Measurements from ENCODE around the gene SLC26A1. TPM values are rescaled to one million over a fixed set of nuclear protein-coding genes. Genes with fewer than 3 reads are reported as not detected.
A peak's percentile ranks its signal among the peaks of the same experiment; 100 is the strongest.

SLC26A1 gene
- polyA plus RNA-seq, 1 donor from 2014 or later, result 0.12 TPM

- no peak overlapping the region for H2AFZ ChIP-seq (ENCODE audit: low read depth, low read length)
- peaks cover 57% of the 10 kb centered on the region for H3K27me3 ChIP-seq (ENCODE audit: insufficient read depth, low read depth, low read length)
- H3K9me3 ChIP-seq (ENCODE audit: low read length), result peaks cover 4% of the 10 kb centered on the region
- no peaks in the 10 kb centered on the region for H3K9me2 ChIP-seq (ENCODE audit: insufficient read depth, low read length)
- H3K4me2 ChIP-seq (ENCODE audit: low read length), result no peak overlapping the region
- H3K4me3 ChIP-seq (ENCODE audit: low read length), result no peak overlapping the region
- no peaks in the 10 kb centered on the region for H3K79me2 ChIP-seq (replicated peaks; ENCODE audit: insufficient read depth, low read length)
- H3F3A ChIP-seq (ENCODE audit: insufficient read depth, low read length, poor library complexity, severe bottlenecking), result no peaks in the 10 kb centered on the region
- H4K20me1 ChIP-seq (ENCODE audit: insufficient read depth), result no peaks in the 10 kb centered on the region
- H3K9ac ChIP-seq (ENCODE audit: low read length), result no peak overlapping the region
- no peak for TF ChIP-seq EP300 (conservative IDR thresholded peaks at IDR 0.05; ENCODE audit: poor library complexity, severe bottlenecking)
- TF ChIP-seq, protein P1, sequence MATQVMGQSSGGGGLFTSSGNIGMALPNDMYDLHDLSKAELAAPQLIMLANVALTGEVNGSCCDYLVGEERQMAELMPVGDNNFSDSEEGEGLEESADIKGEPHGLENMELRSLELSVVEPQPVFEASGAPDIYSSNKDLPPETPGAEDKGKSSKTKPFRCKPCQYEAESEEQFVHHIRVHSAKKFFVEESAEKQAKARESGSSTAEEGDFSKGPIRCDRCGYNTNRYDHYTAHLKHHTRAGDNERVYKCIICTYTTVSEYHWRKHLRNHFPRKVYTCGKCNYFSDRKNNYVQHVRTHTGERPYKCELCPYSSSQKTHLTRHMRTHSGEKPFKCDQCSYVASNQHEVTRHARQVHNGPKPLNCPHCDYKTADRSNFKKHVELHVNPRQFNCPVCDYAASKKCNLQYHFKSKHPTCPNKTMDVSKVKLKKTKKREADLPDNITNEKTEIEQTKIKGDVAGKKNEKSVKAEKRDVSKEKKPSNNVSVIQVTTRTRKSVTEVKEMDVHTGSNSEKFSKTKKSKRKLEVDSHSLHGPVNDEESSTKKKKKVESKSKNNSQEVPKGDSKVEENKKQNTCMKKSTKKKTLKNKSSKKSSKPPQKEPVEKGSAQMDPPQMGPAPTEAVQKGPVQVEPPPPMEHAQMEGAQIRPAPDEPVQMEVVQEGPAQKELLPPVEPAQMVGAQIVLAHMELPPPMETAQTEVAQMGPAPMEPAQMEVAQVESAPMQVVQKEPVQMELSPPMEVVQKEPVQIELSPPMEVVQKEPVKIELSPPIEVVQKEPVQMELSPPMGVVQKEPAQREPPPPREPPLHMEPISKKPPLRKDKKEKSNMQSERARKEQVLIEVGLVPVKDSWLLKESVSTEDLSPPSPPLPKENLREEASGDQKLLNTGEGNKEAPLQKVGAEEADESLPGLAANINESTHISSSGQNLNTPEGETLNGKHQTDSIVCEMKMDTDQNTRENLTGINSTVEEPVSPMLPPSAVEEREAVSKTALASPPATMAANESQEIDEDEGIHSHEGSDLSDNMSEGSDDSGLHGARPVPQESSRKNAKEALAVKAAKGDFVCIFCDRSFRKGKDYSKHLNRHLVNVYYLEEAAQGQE (IDR thresholded peaks at IDR 0.05; ENCODE audit: borderline replicate concordance), result no peak
- no peak for TF ChIP-seq TAF1 (IDR thresholded peaks at IDR 0.05; ENCODE audit: low read depth)
- TF ChIP-seq, protein P2, sequence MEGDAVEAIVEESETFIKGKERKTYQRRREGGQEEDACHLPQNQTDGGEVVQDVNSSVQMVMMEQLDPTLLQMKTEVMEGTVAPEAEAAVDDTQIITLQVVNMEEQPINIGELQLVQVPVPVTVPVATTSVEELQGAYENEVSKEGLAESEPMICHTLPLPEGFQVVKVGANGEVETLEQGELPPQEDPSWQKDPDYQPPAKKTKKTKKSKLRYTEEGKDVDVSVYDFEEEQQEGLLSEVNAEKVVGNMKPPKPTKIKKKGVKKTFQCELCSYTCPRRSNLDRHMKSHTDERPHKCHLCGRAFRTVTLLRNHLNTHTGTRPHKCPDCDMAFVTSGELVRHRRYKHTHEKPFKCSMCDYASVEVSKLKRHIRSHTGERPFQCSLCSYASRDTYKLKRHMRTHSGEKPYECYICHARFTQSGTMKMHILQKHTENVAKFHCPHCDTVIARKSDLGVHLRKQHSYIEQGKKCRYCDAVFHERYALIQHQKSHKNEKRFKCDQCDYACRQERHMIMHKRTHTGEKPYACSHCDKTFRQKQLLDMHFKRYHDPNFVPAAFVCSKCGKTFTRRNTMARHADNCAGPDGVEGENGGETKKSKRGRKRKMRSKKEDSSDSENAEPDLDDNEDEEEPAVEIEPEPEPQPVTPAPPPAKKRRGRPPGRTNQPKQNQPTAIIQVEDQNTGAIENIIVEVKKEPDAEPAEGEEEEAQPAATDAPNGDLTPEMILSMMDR (IDR thresholded peaks at IDR 0.05; ENCODE audit: poor library complexity, severe bottlenecking), result no peak
- TF ChIP-seq MXI1 (conservative IDR thresholded peaks at IDR 0.05; ENCODE audit: poor library complexity, severe bottlenecking), result no peak
- TF ChIP-seq EZH2 (IDR thresholded peaks at IDR 0.05; ENCODE audit: borderline replicate concordance, insufficient read depth, low read length, poor library complexity, severe bottlenecking), result no peak
- TF ChIP-seq POLR2AphosphoS5 (IDR thresholded peaks at IDR 0.05), result no peak
- no peak for TF ChIP-seq SMC3 (conservative IDR thresholded peaks at IDR 0.05; ENCODE audit: poor library complexity)
- no peak for TF ChIP-seq RAD21 (conservative IDR thresholded peaks at IDR 0.05)
- no peak overlapping the region for H3K27ac ChIP-seq (ENCODE audit: low read length)
- no peaks in the 10 kb centered on the region for H3K36me3 ChIP-seq (ENCODE audit: insufficient read depth, low read length)
Measured at GRCh38 chr4:1002631-1003251, 9.5 kb upstream of the SLC26A1 start.

GRCh38 chr4:1002131-1002630 lies 9.0 kb upstream of the SLC26A1 start:
- Histone ChIP-seq H3K4me2 (ENCODE audit: low read length) (no peak overlapping the region), H2AFZ (ENCODE audit: low read depth, low read length) (no peak overlapping the region), H3K9me2 (ENCODE audit: insufficient read depth, low read length) (no peaks in the 10 kb centered on the region), H3K4me3 (ENCODE audit: low read length) (peak overlapping the region; percentile 46), H3K79me2 (replicated peaks; ENCODE audit: insufficient read depth, low read length) (no peaks in the 10 kb centered on the region), H3K36me3 (ENCODE audit: insufficient read depth, low read length) (no peaks in the 10 kb centered on the region), H4K20me1 (ENCODE audit: insufficient read depth) (no peaks in the 10 kb centered on the region), H3K9me3 (ENCODE audit: low read length) (peaks cover 4% of the 10 kb centered on the region), H3K27ac (ENCODE audit: low read length) (no peak overlapping the region), H3K9ac (ENCODE audit: low read length) (no peak overlapping the region), H3F3A (ENCODE audit: insufficient read depth, low read length, poor library complexity, severe bottlenecking) (no peaks in the 10 kb centered on the region), H3K27me3 (ENCODE audit: insufficient read depth, low read depth, low read length) (peaks cover 61% of the 10 kb centered on the region)
- TF ChIP-seq EP300 (conservative IDR thresholded peaks at IDR 0.05; ENCODE audit: poor library complexity, severe bottlenecking), result no peak
- TF ChIP-seq EZH2 (IDR thresholded peaks at IDR 0.05; ENCODE audit: borderline replicate concordance, insufficient read depth, low read length, poor library complexity, severe bottlenecking), result no peak
- TF ChIP-seq, protein P1 (IDR thresholded peaks at IDR 0.05; ENCODE audit: borderline replicate concordance), result no peak
- TF ChIP-seq MXI1 (conservative IDR thresholded peaks at IDR 0.05; ENCODE audit: poor library complexity, severe bottlenecking), result no peak
- TF ChIP-seq TAF1 (IDR thresholded peaks at IDR 0.05; ENCODE audit: low read depth), result no peak
- TF ChIP-seq RAD21 (conservative IDR thresholded peaks at IDR 0.05), result no peak
- no peak for TF ChIP-seq POLR2AphosphoS5 (IDR thresholded peaks at IDR 0.05)
- TF ChIP-seq SMC3 (conservative IDR thresholded peaks at IDR 0.05; ENCODE audit: poor library complexity), result no peak
- TF ChIP-seq, protein P2 (IDR thresholded peaks at IDR 0.05; ENCODE audit: poor library complexity, severe bottlenecking), result no peak

Data from neural cell (in vitro differentiated cells).